Measurements from ENCODE around the gene DHRS4L2.
"Not testable (repeated sequence)": the region's sequence is repeated elsewhere in the genome, so short reads cannot be mapped to it uniquely, and the experiment has no call there.

GRCh38 chr14:23954279-23954614 is 34.5 kb upstream of the DHRS4L2 start:
- TF ChIP-seq, protein P1, sequence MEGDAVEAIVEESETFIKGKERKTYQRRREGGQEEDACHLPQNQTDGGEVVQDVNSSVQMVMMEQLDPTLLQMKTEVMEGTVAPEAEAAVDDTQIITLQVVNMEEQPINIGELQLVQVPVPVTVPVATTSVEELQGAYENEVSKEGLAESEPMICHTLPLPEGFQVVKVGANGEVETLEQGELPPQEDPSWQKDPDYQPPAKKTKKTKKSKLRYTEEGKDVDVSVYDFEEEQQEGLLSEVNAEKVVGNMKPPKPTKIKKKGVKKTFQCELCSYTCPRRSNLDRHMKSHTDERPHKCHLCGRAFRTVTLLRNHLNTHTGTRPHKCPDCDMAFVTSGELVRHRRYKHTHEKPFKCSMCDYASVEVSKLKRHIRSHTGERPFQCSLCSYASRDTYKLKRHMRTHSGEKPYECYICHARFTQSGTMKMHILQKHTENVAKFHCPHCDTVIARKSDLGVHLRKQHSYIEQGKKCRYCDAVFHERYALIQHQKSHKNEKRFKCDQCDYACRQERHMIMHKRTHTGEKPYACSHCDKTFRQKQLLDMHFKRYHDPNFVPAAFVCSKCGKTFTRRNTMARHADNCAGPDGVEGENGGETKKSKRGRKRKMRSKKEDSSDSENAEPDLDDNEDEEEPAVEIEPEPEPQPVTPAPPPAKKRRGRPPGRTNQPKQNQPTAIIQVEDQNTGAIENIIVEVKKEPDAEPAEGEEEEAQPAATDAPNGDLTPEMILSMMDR (IDR thresholded peaks at IDR 0.05): not testable (repeated sequence)
- TF ChIP-seq POLR2A, POLR2AphosphoS5 (IDR thresholded peaks at IDR 0.05): not testable (repeated sequence)
